ENCODE data around the gene NPIPA1.

NPIPA1 gene

GRCh38 chr16:14957576-14958322, 20.5 kb downstream of the NPIPA1 start:
- Histone ChIP-seq H4K20me1 (ENCODE audit: insufficient read depth, low read length, poor library complexity, severe bottlenecking) (no peaks in the 10 kb centered on the region), H3K79me2 (ENCODE audit: insufficient read depth, low read length) (no peaks in the 10 kb centered on the region), H3K9me2 (replicated peaks; ENCODE audit: low read depth, low read length) (no peaks in the 10 kb centered on the region), H3K9me3 (ENCODE audit: insufficient read depth, low read depth, low read length) (no peaks in the 10 kb centered on the region), H3K9ac (ENCODE audit: low read depth, low read length, poor library complexity, severe bottlenecking) (no peak overlapping the region), H3K36me3 (ENCODE audit: insufficient read depth, low read length) (no peaks in the 10 kb centered on the region), H3K4me1 (ENCODE audit: insufficient read depth, low read length, poor library complexity, severe bottlenecking) (no peaks in the 10 kb centered on the region), H3K4me2 (ENCODE audit: low read depth, low read length, poor library complexity, severe bottlenecking) (no peak overlapping the region), H3F3A (ENCODE audit: low read depth) (no peaks in the 10 kb centered on the region), H3K27me3 (ENCODE audit: insufficient read depth, low read length, poor library complexity, severe bottlenecking) (no peaks in the 10 kb centered on the region), H3K4me3 (ENCODE audit: low read length, poor library complexity, severe bottlenecking) (no peak overlapping the region), H2AFZ (ENCODE audit: low read length) (no peak overlapping the region)
- TF ChIP-seq CTCF (conservative IDR thresholded peaks at IDR 0.05; ENCODE audit: low read length), result no peak
- no peak for TF ChIP-seq EZH2phosphoT487 (IDR thresholded peaks at IDR 0.05; ENCODE audit: borderline replicate concordance)

- TF ChIP-seq CTCF (conservative IDR thresholded peaks at IDR 0.05; ENCODE audit: low read length) (no peak), EZH2phosphoT487 (IDR thresholded peaks at IDR 0.05; ENCODE audit: borderline replicate concordance) (no peak)
- no peaks in the 10 kb centered on the region for H3F3A ChIP-seq (ENCODE audit: low read depth)
These were observed 21.0 kb downstream of the NPIPA1 start for GRCh38 chr16:14958323-14958600.

GRCh38 chr16:14958970-14959369, 21.7 kb downstream of the NPIPA1 start:
- H3K9me3 ChIP-seq (ENCODE audit: insufficient read depth, low read depth, low read length), result no peaks in the 10 kb centered on the region
- H3K9me2 ChIP-seq (replicated peaks; ENCODE audit: low read depth, low read length), result no peaks in the 10 kb centered on the region
- H3K27me3 ChIP-seq (ENCODE audit: insufficient read depth, low read length, poor library complexity, severe bottlenecking), result no peaks in the 10 kb centered on the region
- H3F3A ChIP-seq (ENCODE audit: low read depth), result no peaks in the 10 kb centered on the region
- no peaks in the 10 kb centered on the region for H3K36me3 ChIP-seq (ENCODE audit: insufficient read depth, low read length)
- H3K4me3 ChIP-seq (ENCODE audit: low read length, poor library complexity, severe bottlenecking), result no peak overlapping the region
- H2AFZ ChIP-seq (ENCODE audit: low read length), result no peak overlapping the region
- H4K20me1 ChIP-seq (ENCODE audit: insufficient read depth, low read length, poor library complexity, severe bottlenecking), result no peaks in the 10 kb centered on the region
- H3K9ac ChIP-seq (ENCODE audit: low read depth, low read length, poor library complexity, severe bottlenecking), result no peak overlapping the region
- H3K4me1 ChIP-seq (ENCODE audit: insufficient read depth, low read length, poor library complexity, severe bottlenecking), result no peaks in the 10 kb centered on the region
- no peaks in the 10 kb centered on the region for H3K79me2 ChIP-seq (ENCODE audit: insufficient read depth, low read length)
- no peak overlapping the region for H3K4me2 ChIP-seq (ENCODE audit: low read depth, low read length, poor library complexity, severe bottlenecking)
- no peak for TF ChIP-seq EZH2phosphoT487 (IDR thresholded peaks at IDR 0.05; ENCODE audit: borderline replicate concordance)
- no peak for TF ChIP-seq CTCF (conservative IDR thresholded peaks at IDR 0.05; ENCODE audit: low read length)

More at GRCh38 chr16:14958323-14958600, 21.0 kb downstream of the NPIPA1 start:
- H3K9me3 ChIP-seq (ENCODE audit: insufficient read depth, low read depth, low read length), result no peaks in the 10 kb centered on the region
- no peak overlapping the region for H3K4me3 ChIP-seq (ENCODE audit: low read length, poor library complexity, severe bottlenecking)
- H3K79me2 ChIP-seq (ENCODE audit: insufficient read depth, low read length), result no peaks in the 10 kb centered on the region
- H4K20me1 ChIP-seq (ENCODE audit: insufficient read depth, low read length, poor library complexity, severe bottlenecking), result no peaks in the 10 kb centered on the region
- H3K9ac ChIP-seq (ENCODE audit: low read depth, low read length, poor library complexity, severe bottlenecking), result no peak overlapping the region
- H3K36me3 ChIP-seq (ENCODE audit: insufficient read depth, low read length), result no peaks in the 10 kb centered on the region
- H3K9me2 ChIP-seq (replicated peaks; ENCODE audit: low read depth, low read length), result no peaks in the 10 kb centered on the region
- no peaks in the 10 kb centered on the region for H3K27me3 ChIP-seq (ENCODE audit: insufficient read depth, low read length, poor library complexity, severe bottlenecking)
- no peak overlapping the region for H2AFZ ChIP-seq (ENCODE audit: low read length)
- H3K4me2 ChIP-seq (ENCODE audit: low read depth, low read length, poor library complexity, severe bottlenecking), result no peak overlapping the region
- H3K4me1 ChIP-seq (ENCODE audit: insufficient read depth, low read length, poor library complexity, severe bottlenecking), result no peaks in the 10 kb centered on the region

All from Loucy (cell line).